Measurements from ENCODE around the gene NME4. TPM values are rescaled to one million over a fixed set of nuclear protein-coding genes. Genes with fewer than 3 reads are reported as not detected.

NME4 gene
- total and polyA plus RNA-seq, 2 donors (not counting 1 experiment from before 2014, with no cell fraction given): 71.7 to 121 TPM

- H3K9me3 ChIP-seq (ENCODE audit: control insufficient read depth, insufficient read depth, low read depth, low read length): no peaks in the 10 kb centered on the region
- peaks cover 2% of the 10 kb centered on the region for H3K4me1 ChIP-seq (ENCODE audit: control insufficient read depth, extremely low read depth, insufficient read depth, low read length)
- peak overlapping the region in 3 of 4 experiments; percentile 38 to 49 (median 40) for H3K4me3 ChIP-seq (replicated peaks in 1 of 4; ENCODE audit: control extremely low read depth in 1 of 4, insufficient read depth in 1 of 4, low read depth in 3 of 4, low read length in 4 of 4)
- peaks cover 42% of the 10 kb centered on the region for H3K36me3 ChIP-seq (ENCODE audit: control insufficient read depth, insufficient read depth, low read length)
- no peaks in the 10 kb centered on the region for H4K20me1 ChIP-seq (ENCODE audit: control insufficient read depth, extremely low read depth, insufficient read depth, low read length)
- H3K79me2 ChIP-seq (ENCODE audit: control insufficient read depth, insufficient read depth, low read length): peaks cover 2% of the 10 kb centered on the region
- no peak overlapping the region for H3K27ac ChIP-seq (ENCODE audit: insufficient read depth, low read length)
- peak overlapping the region; percentile 90 for H3K4me2 ChIP-seq (ENCODE audit: extremely low read depth, insufficient read depth, low read length)
- H2AFZ ChIP-seq (ENCODE audit: low read length): no peak overlapping the region
- no peak for DNase-seq (ENCODE audit: low read depth in 2 of 2)
- TF ChIP-seq EZH2 (IDR thresholded peaks at IDR 0.05; ENCODE audit: low read length, missing control alignments): no peak
- no peak for TF ChIP-seq CTCF (conservative IDR thresholded peaks at IDR 0.05 in 1 of 2, IDR thresholded peaks at IDR 0.05 in 1 of 2; ENCODE audit: low read depth in 1 of 2, low read length in 2 of 2)
- H3K27me3 ChIP-seq (ENCODE audit: control insufficient read depth, insufficient read depth, low read length): no peaks in the 10 kb centered on the region
- H3K9ac ChIP-seq (ENCODE audit: insufficient read depth, low read length): no peak overlapping the region
Measured at GRCh38 chr16:369275-369865, 27.6 kb upstream of the NME4 start.

- no peak for TF ChIP-seq CTCF (conservative IDR thresholded peaks at IDR 0.05 in 1 of 2, IDR thresholded peaks at IDR 0.05 in 1 of 2; ENCODE audit: low read depth in 1 of 2, low read length in 2 of 2)
- no peak for TF ChIP-seq EZH2 (IDR thresholded peaks at IDR 0.05; ENCODE audit: low read length, missing control alignments)
- H3K79me2 ChIP-seq (ENCODE audit: control insufficient read depth, insufficient read depth, low read length): peaks cover 2% of the 10 kb centered on the region
- H3K36me3 ChIP-seq (ENCODE audit: control insufficient read depth, insufficient read depth, low read length): peaks cover 45% of the 10 kb centered on the region
- peaks cover 2% of the 10 kb centered on the region for H3K4me1 ChIP-seq (ENCODE audit: control insufficient read depth, extremely low read depth, insufficient read depth, low read length)
- H3K4me2 ChIP-seq (ENCODE audit: extremely low read depth, insufficient read depth, low read length): peak overlapping the region; percentile 90
- peak overlapping the region; percentile 23 for H3K9ac ChIP-seq (ENCODE audit: insufficient read depth, low read length)
- no peak overlapping the region for H3K27ac ChIP-seq (ENCODE audit: insufficient read depth, low read length)
- DNase-seq (ENCODE audit: low read depth in 2 of 2): peak in 1 of 2 donors; percentile 23
- no peaks in the 10 kb centered on the region for H3K9me3 ChIP-seq (ENCODE audit: control insufficient read depth, insufficient read depth, low read depth, low read length)
- no peak overlapping the region for H2AFZ ChIP-seq (ENCODE audit: low read length)
- H3K4me3 ChIP-seq (replicated peaks in 1 of 4; ENCODE audit: control extremely low read depth in 1 of 4, insufficient read depth in 1 of 4, low read depth in 3 of 4, low read length in 4 of 4): peak overlapping the region; percentile 38 to 49 (median 39)
- H4K20me1 ChIP-seq (ENCODE audit: control insufficient read depth, extremely low read depth, insufficient read depth, low read length): no peaks in the 10 kb centered on the region
- H3K27me3 ChIP-seq (ENCODE audit: control insufficient read depth, insufficient read depth, low read length): no peaks in the 10 kb centered on the region
Measured at GRCh38 chr16:369866-370436, 27.0 kb upstream of the NME4 start.

- peak within 1 kb of the TSS; percentile 23 for H3K9ac ChIP-seq (ENCODE audit: insufficient read depth, low read length)
- H3K27me3 ChIP-seq (ENCODE audit: control insufficient read depth, insufficient read depth, low read length): no peaks in the 10 kb centered on the region
- TF ChIP-seq EZH2 (IDR thresholded peaks at IDR 0.05; ENCODE audit: low read length, missing control alignments): no peak
- TF ChIP-seq CTCF (conservative IDR thresholded peaks at IDR 0.05 in 1 of 2, IDR thresholded peaks at IDR 0.05 in 1 of 2; ENCODE audit: low read depth in 1 of 2, low read length in 2 of 2): no peak
- H3K27ac ChIP-seq (ENCODE audit: insufficient read depth, low read length): no peak within 1 kb of the TSS
- peaks cover 48% of the 10 kb centered on the region for H3K36me3 ChIP-seq (ENCODE audit: control insufficient read depth, insufficient read depth, low read length)
- peaks cover 2% of the 10 kb centered on the region for H3K4me1 ChIP-seq (ENCODE audit: control insufficient read depth, extremely low read depth, insufficient read depth, low read length)
- H3K9me3 ChIP-seq (ENCODE audit: control insufficient read depth, insufficient read depth, low read depth, low read length): no peaks in the 10 kb centered on the region
- H4K20me1 ChIP-seq (ENCODE audit: control insufficient read depth, extremely low read depth, insufficient read depth, low read length): no peaks in the 10 kb centered on the region
- H3K79me2 ChIP-seq (ENCODE audit: control insufficient read depth, insufficient read depth, low read length): peaks cover 2% of the 10 kb centered on the region
- peak within 1 kb of the TSS; percentile 90 for H3K4me2 ChIP-seq (ENCODE audit: extremely low read depth, insufficient read depth, low read length)
- peak within 1 kb of the TSS; percentile 38 to 49 (median 39) for H3K4me3 ChIP-seq (replicated peaks in 1 of 4; ENCODE audit: control extremely low read depth in 1 of 4, insufficient read depth in 1 of 4, low read depth in 3 of 4, low read length in 4 of 4)
- no peak within 1 kb of the TSS for H2AFZ ChIP-seq (ENCODE audit: low read length)
- peak; percentile 95 for DNase-seq (ENCODE audit: low read depth in 2 of 2)
Measured at GRCh38 chr16:370443-370842, 26.6 kb upstream of the NME4 start, which contains the start of gene MRPL28. Gene MRPL28 (minus strand): TSS chr16:370538. CDS start chr16:370218, 320 bp downstream.
